Measurements from ENCODE around the gene EPS15.

EPS15 gene

DNA sequence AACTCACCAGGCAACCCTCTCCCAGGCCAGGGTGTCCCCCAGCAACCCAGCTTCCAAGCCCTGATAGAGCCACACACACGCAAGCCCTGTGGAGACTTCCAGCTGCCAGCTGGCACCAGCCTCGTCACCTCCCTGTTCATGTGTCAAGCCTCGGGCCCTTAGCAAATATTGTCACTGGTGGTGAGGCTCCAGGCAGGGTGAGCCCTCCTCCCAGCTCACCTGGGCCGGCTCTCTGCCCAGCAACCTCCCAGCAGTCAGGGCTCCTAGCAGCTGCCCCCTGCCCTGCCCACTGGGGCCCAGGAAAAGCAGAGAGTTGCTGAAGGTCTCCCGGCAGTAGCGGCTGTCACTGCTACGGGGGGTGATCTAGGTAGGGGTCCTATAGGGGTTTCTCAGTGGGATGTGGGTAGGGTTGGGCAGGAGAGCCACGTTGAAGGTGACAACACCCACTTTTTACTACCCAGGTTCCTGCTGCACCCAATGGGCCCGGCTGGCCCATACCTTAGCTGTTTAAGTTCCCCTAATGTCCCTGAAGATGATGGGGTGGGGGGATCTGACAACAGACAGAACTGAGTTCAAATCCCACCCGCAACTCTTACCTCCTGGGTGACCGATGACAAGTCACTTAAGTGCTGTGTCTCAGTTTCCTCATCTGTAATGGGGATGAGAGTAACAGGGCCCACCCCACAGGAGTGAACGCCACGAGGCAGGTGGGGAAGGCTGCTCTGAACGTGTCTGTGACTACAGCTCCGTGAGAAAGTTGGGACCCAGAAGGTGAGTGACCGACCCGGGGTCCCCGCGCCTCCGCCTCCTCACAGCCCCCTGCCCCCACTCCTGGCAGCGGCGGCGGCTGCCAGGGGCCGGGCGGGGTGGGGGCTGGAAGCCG lies 189.4 kb downstream of the EPS15 start:
- Histone ChIP-seq H3F3A (ENCODE audit: insufficient read depth, low read length) (no peaks in the 10 kb centered on the region), H3K79me2 (ENCODE audit: insufficient read depth, low read length) (no peaks in the 10 kb centered on the region), H3K36me3 (ENCODE audit: insufficient read depth, low read length) (no peaks in the 10 kb centered on the region), H4K20me1 (ENCODE audit: insufficient read depth, low read length) (no peaks in the 10 kb centered on the region), H3K4me3 (ENCODE audit: low read depth, low read length, poor library complexity, severe bottlenecking) (no peak overlapping the region), H3K4me2 (ENCODE audit: low read length) (peak overlapping the region; percentile 25; the same call in 1 of the 2 replicates), H3K9ac (ENCODE audit: low read length) (no peak overlapping the region), H2AFZ (ENCODE audit: low read length) (no peak overlapping the region), H3K27ac (ENCODE audit: low read depth, low read length, poor library complexity, severe bottlenecking) (no peak overlapping the region), H3K4me1 (ENCODE audit: insufficient read depth, low read length, severe bottlenecking) (peaks cover 8% of the 10 kb centered on the region), H3K9me3 (ENCODE audit: low read length) (no peaks in the 10 kb centered on the region), H3K27me3 (ENCODE audit: insufficient read depth, low read length) (0 out of 2 replicates have a peak, but pooled peaks cover 6% of the 10 kb centered on the region), H3K9me2 (ENCODE audit: low read depth, low read length) (no peaks in the 10 kb centered on the region)
- TF ChIP-seq EZH2 (IDR thresholded peaks at IDR 0.05; ENCODE audit: borderline replicate concordance, low read length) (no peak), CTCF (IDR thresholded peaks at IDR 0.05; ENCODE audit: low read length) (no peak)

DNA sequence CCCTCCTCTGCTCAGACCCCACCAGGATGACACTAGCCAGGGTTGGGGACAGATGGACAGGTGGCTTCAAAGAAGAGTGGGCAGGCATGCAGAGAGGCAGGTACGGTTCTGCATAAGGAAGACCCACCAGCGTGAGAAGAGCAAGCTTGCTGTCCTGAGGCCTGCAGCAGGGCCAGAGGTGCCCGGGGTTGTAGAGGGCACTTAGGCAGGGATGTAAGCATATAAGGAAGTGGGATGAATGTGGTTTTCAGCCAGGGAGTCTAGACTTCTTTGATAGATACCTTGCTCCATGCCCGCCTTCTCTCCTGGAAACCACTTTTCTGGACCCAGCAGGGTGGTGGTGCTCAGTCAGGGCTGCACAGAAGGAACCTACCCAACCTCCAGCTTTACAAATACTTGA lies 190.1 kb downstream of the EPS15 start:
- H3K4me1 ChIP-seq (ENCODE audit: insufficient read depth, low read length, severe bottlenecking): peaks cover 8% of the 10 kb centered on the region
- H3K9me2 ChIP-seq (ENCODE audit: low read depth, low read length): no peaks in the 10 kb centered on the region
- H3K27ac ChIP-seq (ENCODE audit: low read depth, low read length, poor library complexity, severe bottlenecking): no peak overlapping the region
- TF ChIP-seq CTCF (IDR thresholded peaks at IDR 0.05; ENCODE audit: low read length) (no peak), EZH2 (IDR thresholded peaks at IDR 0.05; ENCODE audit: borderline replicate concordance, low read length) (no peak)
- no peaks in the 10 kb centered on the region for H4K20me1 ChIP-seq (ENCODE audit: insufficient read depth, low read length)
- H2AFZ ChIP-seq (ENCODE audit: low read length): no peak overlapping the region
- no peaks in the 10 kb centered on the region for H3F3A ChIP-seq (ENCODE audit: insufficient read depth, low read length)
- no peaks in the 10 kb centered on the region for H3K79me2 ChIP-seq (ENCODE audit: insufficient read depth, low read length)
- H3K27me3 ChIP-seq (ENCODE audit: insufficient read depth, low read length): 0 out of 2 replicates have a peak, but pooled peaks cover 6% of the 10 kb centered on the region
- no peak overlapping the region for H3K9ac ChIP-seq (ENCODE audit: low read length)
- no peaks in the 10 kb centered on the region for H3K36me3 ChIP-seq (ENCODE audit: insufficient read depth, low read length)
- H3K4me3 ChIP-seq (ENCODE audit: low read depth, low read length, poor library complexity, severe bottlenecking): no peak overlapping the region
- no peaks in the 10 kb centered on the region for H3K9me3 ChIP-seq (ENCODE audit: low read length)
- no peak overlapping the region for H3K4me2 ChIP-seq (ENCODE audit: low read length)

GRCh38 chr1:51328279-51328678 lies 190.8 kb downstream of the EPS15 start:
- H3K9me3 ChIP-seq (ENCODE audit: low read length): no peaks in the 10 kb centered on the region
- no peaks in the 10 kb centered on the region for H3K36me3 ChIP-seq (ENCODE audit: insufficient read depth, low read length)
- no peak overlapping the region for H3K27ac ChIP-seq (ENCODE audit: low read depth, low read length, poor library complexity, severe bottlenecking)
- H3K27me3 ChIP-seq (ENCODE audit: insufficient read depth, low read length): 0 out of 2 replicates have a peak, but pooled peaks cover 6% of the 10 kb centered on the region
- H3K79me2 ChIP-seq (ENCODE audit: insufficient read depth, low read length): no peaks in the 10 kb centered on the region
- H3K9me2 ChIP-seq (ENCODE audit: low read depth, low read length): no peaks in the 10 kb centered on the region
- H3K9ac ChIP-seq (ENCODE audit: low read length): no peak overlapping the region
- peaks cover 8% of the 10 kb centered on the region for H3K4me1 ChIP-seq (ENCODE audit: insufficient read depth, low read length, severe bottlenecking)
- no peak overlapping the region for H2AFZ ChIP-seq (ENCODE audit: low read length)
- no peaks in the 10 kb centered on the region for H4K20me1 ChIP-seq (ENCODE audit: insufficient read depth, low read length)
- TF ChIP-seq EZH2 (IDR thresholded peaks at IDR 0.05; ENCODE audit: borderline replicate concordance, low read length) (no peak), CTCF (IDR thresholded peaks at IDR 0.05; ENCODE audit: low read length) (no peak)
- H3K4me3 ChIP-seq (ENCODE audit: low read depth, low read length, poor library complexity, severe bottlenecking): no peak overlapping the region
- H3F3A ChIP-seq (ENCODE audit: insufficient read depth, low read length): no peaks in the 10 kb centered on the region
- H3K4me2 ChIP-seq (ENCODE audit: low read length): no peak overlapping the region
